GM12878 (cell line): ENCODE data around the gene GABBR2. TPM values are rescaled to one million over a fixed set of nuclear protein-coding genes. Genes with fewer than 3 reads are reported as not detected.

Experiments
- ATAC-seq: fragments of 200-7000 bp; cut with Tn5 transposase; 3 replicates; pipeline ENCODE4 v1.9.1; 2020; ENCODE audit warnings: mild to moderate bottlenecking, moderate library complexity
- BruUV-seq: library from RNA; stranded (reverse); fragments of 400-500 nt; replicated peaks from 2 replicates; lab custom pipeline; 2021; lab: Mats Ljungman, UMichigan
- CTCF ChIA-PET: fragments of 300-600 bp; sonication (Branson Sonifier 250); formaldehyde crosslinking; extraction: SDS; loops from one replicate; lab custom pipeline; 2021; ENCODE audit warnings: inconsistent platforms; lab: Yijun Ruan, JAX
- POLR2A ChIA-PET: fragments of 350-600 bp; formaldehyde crosslinking; extraction: SDS; loops from one replicate; lab custom pipeline; 2021; ENCODE audit warnings: inconsistent platforms; lab: Charles Lee
- RAD21 ChIA-PET: fragments of 300-600 bp; sonication (Branson Sonifier 250); formaldehyde crosslinking; loops from one replicate; lab custom pipeline; 2023; ENCODE audit warnings: antibody characterized with exemption; ENCODE audit not compliant: unreplicated experiment; lab: Charles Lee
- SMC1A ChIA-PET: fragments of 300-600 bp; sonication (Branson Sonifier 250); formaldehyde crosslinking; loops from one replicate; lab custom pipeline; 2023; ENCODE audit not compliant: unreplicated experiment, uncharacterized antibody; lab: Charles Lee
- DNase-seq: peaks from one replicate; pipeline ENCODE4 v3.0.0-alpha.2; 2011; ENCODE audit warnings: low read depth, low spot score
- FAIRE-seq: peaks from 3 replicates; lab custom pipeline; 2011; peaks lifted over from hg19 to GRCh38; lab: Jason Lieb, UNC
- H2AFZ ChIP-seq: 2 replicates; pipeline ENCODE4 v1.6.0; 2011; ENCODE audit warnings: low read depth, low read length, control low read depth; ENCODE audit not compliant: control insufficient read depth
- H3K27ac ChIP-seq: 2 replicates; pipeline ENCODE4 v1.5.1; 2011; ENCODE audit warnings: control low read depth; ENCODE audit not compliant: control insufficient read depth, insufficient read depth
- H3K27me3 ChIP-seq, 2 experiments: replicated peaks in 1 of 2; 2 replicates each; pipeline versions ENCODE4 v1.6.0 to v1.6.1; 2011; ENCODE audit warnings: low read length in 1 of 2; ENCODE audit not compliant: control insufficient read depth in 2 of 2, insufficient read depth in 2 of 2
- H3K36me3 ChIP-seq, 2 experiments: 2 replicates each; pipeline ENCODE4 v1.5.1; 2011; ENCODE audit warnings: low read length in 1 of 2; ENCODE audit not compliant: control insufficient read depth in 2 of 2, insufficient read depth in 2 of 2
- H3K4me1 ChIP-seq: 2 replicates; pipeline ENCODE4 v1.6.1; 2011; ENCODE audit warnings: mild to moderate bottlenecking, low read length, moderate library complexity, mixed read lengths; ENCODE audit not compliant: control insufficient read depth, insufficient read depth
- H3K4me2 ChIP-seq: 2 replicates; pipeline ENCODE4 v1.6.0; 2011; ENCODE audit warnings: control low read depth; ENCODE audit not compliant: control insufficient read depth, insufficient read depth
- H3K4me3 ChIP-seq: fragments of 200-600 bp; sonication (generic); 2 replicates; pipeline ENCODE4 v1.5.1; 2016
- H3K79me2 ChIP-seq: 2 replicates; pipeline ENCODE4 v1.6.0; 2011; ENCODE audit warnings: low read length; ENCODE audit not compliant: control insufficient read depth, insufficient read depth
- H3K9ac ChIP-seq: 2 replicates; pipeline ENCODE4 v1.8.0; 2011; ENCODE audit warnings: low read length, control low read depth, mixed read lengths; ENCODE audit not compliant: control insufficient read depth, insufficient read depth
- H3K9me3 ChIP-seq: replicated peaks from 3 replicates; pipeline ENCODE4 v1.5.1; 2011; ENCODE audit warnings: mild to moderate bottlenecking, low read length; ENCODE audit not compliant: control insufficient read depth, insufficient read depth
- H4K20me1 ChIP-seq: 2 replicates; pipeline ENCODE4 v1.6.0; 2011; ENCODE audit not compliant: control insufficient read depth, insufficient read depth
- ASH2L ChIP-seq: fragments of 300-600, 200-600 bp; sonication (generic); IDR thresholded peaks from 2 replicates; pipeline ENCODE4 v1.6.1; 2017; ENCODE audit warnings: low read depth, mild to moderate bottlenecking, borderline replicate concordance
- BACH1 ChIP-seq: fragments of 450-650 bp; IDR thresholded peaks from 2 replicates; pipeline ENCODE4 v1.6.1; 2017; ENCODE audit warnings: mild to moderate bottlenecking, borderline replicate concordance
- BCL11A ChIP-seq: IDR thresholded peaks from 2 replicates; pipeline ENCODE4 v1.6.1; 2011; ENCODE audit warnings: low read depth, low read length
- BMI1 ChIP-seq: fragments of 450-650 bp; IDR thresholded peaks from 2 replicates; pipeline ENCODE4 v1.6.1; 2016; ENCODE audit warnings: mild to moderate bottlenecking, moderate library complexity, borderline replicate concordance
- CHD1 ChIP-seq: IDR thresholded peaks from 2 replicates; pipeline ENCODE4 v1.6.1; 2012; ENCODE audit warnings: low read depth, low read length, improper control_type of control experiment
- CHD2 ChIP-seq: IDR thresholded peaks from 2 replicates; pipeline ENCODE4 v1.6.1; 2011; ENCODE audit warnings: low read depth, low read length, improper control_type of control experiment, borderline replicate concordance
- CREM ChIP-seq: IDR thresholded peaks from 2 replicates; pipeline ENCODE4 v1.6.1; 2014; ENCODE audit warnings: antibody characterized with exemption, low read depth
- DPF2 ChIP-seq: fragments of 450-650 bp; IDR thresholded peaks from 2 replicates; pipeline ENCODE4 v1.6.1; 2017; ENCODE audit warnings: mild to moderate bottlenecking
- FOS ChIP-seq: IDR thresholded peaks from 3 replicates; pipeline ENCODE4 v1.6.1; 2011; ENCODE audit warnings: borderline replicate concordance; ENCODE audit not compliant: insufficient read length; ENCODE audit errors: extremely low read depth
- FOXK2 ChIP-seq: fragments of 450-650 bp; IDR thresholded peaks from 2 replicates; pipeline ENCODE4 v1.6.1; 2017; ENCODE audit warnings: mild to moderate bottlenecking, moderate library complexity
- KAT2A ChIP-seq: conservative IDR thresholded peaks from 2 replicates; pipeline ENCODE4 v1.6.1; 2011; ENCODE audit warnings: low read depth, low read length; ENCODE audit not compliant: control insufficient read depth
- MEF2A ChIP-seq: IDR thresholded peaks from 2 replicates; pipeline ENCODE4 v1.6.1; 2011; ENCODE audit warnings: low read depth, mild to moderate bottlenecking, low read length, moderate library complexity; ENCODE audit not compliant: insufficient read depth
- MTA2 ChIP-seq: fragments of 450-650 bp; IDR thresholded peaks from 2 replicates; pipeline ENCODE4 v1.6.1; 2016; ENCODE audit warnings: low read depth, mild to moderate bottlenecking, moderate library complexity
- NR2F1 ChIP-seq: fragments of 450-650 bp; conservative IDR thresholded peaks from 2 replicates; pipeline ENCODE4 v1.6.1; 2017; ENCODE audit warnings: mild to moderate bottlenecking
- POLR2A ChIP-seq: IDR thresholded peaks from 2 replicates; pipeline ENCODE4 v1.6.1; 2011; ENCODE audit warnings: low read depth, mild to moderate bottlenecking, low read length
- RAD51 ChIP-seq: fragments of 450-650 bp; IDR thresholded peaks from 2 replicates; pipeline ENCODE4 v1.6.1; 2016; ENCODE audit warnings: moderate library complexity, mild to moderate bottlenecking, inconsistent platforms
- STAT3 ChIP-seq: IDR thresholded peaks from 2 replicates; pipeline ENCODE4 v1.6.1; 2011; ENCODE audit warnings: low read depth, low read length, improper control_type of control experiment
- TAF1 ChIP-seq: IDR thresholded peaks from 2 replicates; pipeline ENCODE4 v1.6.1; 2011; ENCODE audit warnings: mild to moderate bottlenecking, low read depth, low read length, borderline replicate concordance
- TCF12 ChIP-seq: IDR thresholded peaks from 2 replicates; pipeline ENCODE4 v1.6.1; 2011; ENCODE audit warnings: low read depth, mild to moderate bottlenecking, low read length
- ZNF384 ChIP-seq: IDR thresholded peaks from 2 replicates; pipeline ENCODE4 v1.6.1; 2012; ENCODE audit warnings: low read depth, mild to moderate bottlenecking, low read length, improper control_type of control experiment, borderline replicate concordance
- ZZZ3 ChIP-seq: IDR thresholded peaks from 2 replicates; pipeline ENCODE4 v1.6.1; 2011; ENCODE audit warnings: low read depth; ENCODE audit not compliant: control insufficient read depth, insufficient read length
- WGBS: methylation state at CpG from one replicate; pipeline ENCODE4 v1.1.6; 2016; ENCODE audit warnings: low lambda C conversion rate; ENCODE audit not compliant: insufficient replicate concordance, insufficient coverage; ENCODE audit errors: missing lambda C conversion rate; 5-methylcytosine and 5-hydroxymethylcytosine counted together
- in situ Hi-C: fragments of 300-500 bp; cut with MboI; formaldehyde crosslinking; loops from 9 replicates; pipeline ENCODE4 v1.14.3; 2018; ENCODE audit warnings: mixed read lengths
- intact Hi-C: fragments of 100-400 bp; cut with micrococcal nuclease; formaldehyde crosslinking; loops from one replicate; pipeline ENCODE4 v1.14.2; 2022; ENCODE audit not compliant: unreplicated experiment
- polyA plus RNA-seq, 11 experiments: library from polyadenylated mRNA; depleted of rRNA in 4 of 11; unstranded in 6 of 11; stranded (reverse) in 5 of 11; fragments of >200 nt; fragmentation: Nextera tagmentation in 4 of 11; fragmentation: Illumina TruSeq in 1 of 11; extraction: Ambion mirVana in 4 of 11; extraction: Trizol in 1 of 11; gene quantifications; 1 replicate in 1 of 11; 2 replicates in 10 of 11; pipeline versions ENCODE4 v1.2.1 to v1.2.3, GENCODE V29; 2011 to 2016; ENCODE audit warnings: inconsistent platforms in 2 of 11, missing spikeins in 2 of 11, low read depth in 1 of 11
- total RNA-seq, 4 experiments: library from RNA; depleted of rRNA in 3 of 4; stranded (reverse); fragments of >200 nt in 3 of 4; fragmentation: Illumina TruSeq in 1 of 4; extraction: Trizol in 1 of 4; gene quantifications; 2 replicates each; pipeline versions ENCODE4 v1.2.1 to v1.2.3, GENCODE V29; 2013 to 2021
- TF ChIP-seq, protein P1 (sequence below): fragments of 450-650 bp; formaldehyde crosslinking; IDR thresholded peaks from 2 replicates; pipeline ENCODE4 v1.5.0; 2022; ENCODE audit warnings: mild to moderate bottlenecking, missing genetic modification characterization
- TF ChIP-seq, protein P2 (sequence below): IDR thresholded peaks from 2 replicates; pipeline ENCODE4 v1.6.1; 2011; ENCODE audit warnings: mild to moderate bottlenecking, low read depth, low read length, moderate library complexity; ENCODE audit not compliant: insufficient replicate concordance

Gene GABBR2
- total and polyA plus RNA-seq, 10 of the 15 experiments (the other 5 are each of a cell fraction or from before 2014, with no cell fraction given), result 0.02 to 2.2 (median 0.06) TPM; not detected in 2

DNA sequence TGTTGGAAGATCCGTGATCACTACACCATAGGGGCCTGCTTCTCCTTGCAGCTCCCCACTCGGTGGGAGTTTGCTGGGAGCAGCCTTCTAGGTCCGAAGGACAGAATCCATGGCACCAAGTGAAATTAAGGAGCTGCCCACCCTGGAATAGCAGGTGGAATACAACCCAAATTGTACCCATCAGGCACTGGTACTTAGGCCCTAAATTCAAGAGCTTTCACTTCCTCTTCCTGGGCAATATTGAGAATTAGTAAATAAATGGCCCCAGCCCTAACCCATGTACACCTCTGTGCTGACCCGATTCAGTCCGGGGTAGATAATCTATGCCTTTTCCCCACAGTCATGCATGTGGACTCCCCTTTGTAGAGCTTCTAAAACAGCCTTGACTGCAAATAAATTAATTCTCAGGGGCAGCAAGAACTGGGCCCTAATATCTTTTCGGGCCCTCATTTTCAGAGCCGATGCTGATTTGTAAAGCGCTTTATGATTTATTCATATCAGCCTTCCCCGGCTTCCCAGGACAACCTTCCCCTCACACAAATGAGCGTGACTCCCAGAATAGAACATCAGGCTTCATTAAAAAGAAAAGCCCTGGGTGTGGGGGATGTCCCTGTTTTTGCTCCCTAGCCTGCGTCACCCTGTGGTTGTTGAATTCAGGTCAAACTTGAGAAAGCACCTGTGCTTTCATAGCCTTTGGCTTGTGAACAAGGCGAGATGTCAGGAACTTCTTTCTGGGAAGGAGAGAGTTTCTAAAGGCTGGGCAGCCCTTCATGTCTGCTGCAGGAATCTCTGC lies 327.2 kb downstream of the GABBR2 start:
- Histone ChIP-seq H3K4me1 (peaks cover 8% of the 10 kb centered on the region), H3K79me2 (no peaks in the 10 kb centered on the region), H2AFZ (no peak overlapping the region), H3K9me3 (no peaks in the 10 kb centered on the region; the same call in 2 of the 3 replicates), H3K4me3 (no peak overlapping the region), H3K4me2 (no peak overlapping the region), H3K27me3 (no peaks in the 10 kb centered on the region), H3K36me3 (no peaks in the 10 kb centered on the region), H3K9ac (no peak overlapping the region), H3K27ac (no peak overlapping the region), H4K20me1 (no peaks in the 10 kb centered on the region)
- BruUV-seq, result no TSS peak
- FAIRE-seq (no peak), ATAC-seq (peak; percentile 91), DNase-seq (no peak)
- WGBS, result 50% methylated on average over 12 of the region's 12 CpGs
- ChIA-PET CTCF (interaction anchor here (1.2 to 1.3 kb wide), 2 partner anchors 66 to 393 kb away, joined by 3 to 5 read pairs; no protein-coding TSS in a partner anchor), POLR2A (no interaction called here), RAD21 (no interaction called here), SMC1A (interaction anchor here (0.6 kb wide), 2 partner anchors 19 to 334 kb away, joined by 3 read pairs; no protein-coding TSS in a partner anchor)
- in situ Hi-C loops, result no loop called here
- intact Hi-C loops, result no loop called here
- TF ChIP-seq CREM (no peak), CHD2 (no peak), STAT3 (no peak), ZZZ3 (no peak), FOXK2 (no peak), NR2F1 (no peak), MEF2A (no peak), POLR2A (no peak), DPF2 (peak; percentile 70), KAT2A (no peak), MTA2 (peak; percentile 22; the same call in 1 of the 2 replicates), BCL11A (0 out of 2 replicates have a peak, but pooled peaks have one; percentile 8), ZNF384 (no peak), BMI1 (no peak), RAD51 (no peak), FOS (no peak), TCF12 (no peak), TAF1 (no peak), ASH2L (no peak), BACH1 (no peak), CHD1 (no peak)
- TF ChIP-seq, protein P1, sequence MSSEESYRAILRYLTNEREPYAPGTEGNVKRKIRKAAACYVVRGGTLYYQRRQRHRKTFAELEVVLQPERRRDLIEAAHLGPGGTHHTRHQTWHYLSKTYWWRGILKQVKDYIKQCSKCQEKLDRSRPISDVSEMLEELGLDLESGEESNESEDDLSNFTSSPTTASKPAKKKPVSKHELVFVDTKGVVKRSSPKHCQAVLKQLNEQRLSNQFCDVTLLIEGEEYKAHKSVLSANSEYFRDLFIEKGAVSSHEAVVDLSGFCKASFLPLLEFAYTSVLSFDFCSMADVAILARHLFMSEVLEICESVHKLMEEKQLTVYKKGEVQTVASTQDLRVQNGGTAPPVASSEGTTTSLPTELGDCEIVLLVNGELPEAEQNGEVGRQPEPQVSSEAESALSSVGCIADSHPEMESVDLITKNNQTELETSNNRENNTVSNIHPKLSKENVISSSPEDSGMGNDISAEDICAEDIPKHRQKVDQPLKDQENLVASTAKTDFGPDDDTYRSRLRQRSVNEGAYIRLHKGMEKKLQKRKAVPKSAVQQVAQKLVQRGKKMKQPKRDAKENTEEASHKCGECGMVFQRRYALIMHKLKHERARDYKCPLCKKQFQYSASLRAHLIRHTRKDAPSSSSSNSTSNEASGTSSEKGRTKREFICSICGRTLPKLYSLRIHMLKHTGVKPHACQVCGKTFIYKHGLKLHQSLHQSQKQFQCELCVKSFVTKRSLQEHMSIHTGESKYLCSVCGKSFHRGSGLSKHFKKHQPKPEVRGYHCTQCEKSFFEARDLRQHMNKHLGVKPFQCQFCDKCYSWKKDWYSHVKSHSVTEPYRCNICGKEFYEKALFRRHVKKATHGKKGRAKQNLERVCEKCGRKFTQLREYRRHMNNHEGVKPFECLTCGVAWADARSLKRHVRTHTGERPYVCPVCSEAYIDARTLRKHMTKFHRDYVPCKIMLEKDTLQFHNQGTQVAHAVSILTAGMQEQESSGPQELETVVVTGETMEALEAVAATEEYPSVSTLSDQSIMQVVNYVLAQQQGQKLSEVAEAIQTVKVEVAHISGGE, result no peak
- TF ChIP-seq, protein P2, sequence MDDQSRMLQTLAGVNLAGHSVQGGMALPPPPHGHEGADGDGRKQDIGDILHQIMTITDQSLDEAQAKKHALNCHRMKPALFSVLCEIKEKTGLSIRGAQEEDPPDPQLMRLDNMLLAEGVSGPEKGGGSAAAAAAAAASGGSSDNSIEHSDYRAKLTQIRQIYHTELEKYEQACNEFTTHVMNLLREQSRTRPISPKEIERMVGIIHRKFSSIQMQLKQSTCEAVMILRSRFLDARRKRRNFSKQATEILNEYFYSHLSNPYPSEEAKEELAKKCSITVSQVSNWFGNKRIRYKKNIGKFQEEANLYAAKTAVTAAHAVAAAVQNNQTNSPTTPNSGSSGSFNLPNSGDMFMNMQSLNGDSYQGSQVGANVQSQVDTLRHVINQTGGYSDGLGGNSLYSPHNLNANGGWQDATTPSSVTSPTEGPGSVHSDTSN, result no peak
